A204.1 (cell line): Measurements from ENCODE around the gene EXOC1.

Source experiments
- FAIRE-seq: peaks from 2 replicates; lab custom pipeline; 2012; peaks lifted over from hg19 to GRCh38; lab: Jason Lieb, UNC

The EXOC1 gene

DNA sequence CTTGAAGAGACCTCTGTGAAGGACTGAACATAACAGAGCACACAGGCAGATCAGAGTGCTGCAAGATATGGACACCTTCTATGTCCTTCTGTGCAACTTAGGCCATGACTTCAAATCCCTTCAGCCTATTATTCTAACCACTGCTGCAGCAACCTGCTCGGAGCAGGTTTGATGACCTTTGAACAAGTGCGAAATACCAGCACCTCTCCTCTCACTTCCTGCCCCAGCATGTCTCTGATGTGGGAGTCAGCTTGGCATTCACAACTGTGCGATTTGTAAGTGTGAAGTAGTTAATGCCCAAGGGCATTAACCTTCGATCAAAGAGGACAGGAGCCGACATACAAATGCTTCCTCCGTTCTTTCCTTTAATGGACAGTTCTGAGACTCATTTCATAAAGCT is 1.6 kb upstream of the EXOC1 start:
- FAIRE-seq = no peak

DNA sequence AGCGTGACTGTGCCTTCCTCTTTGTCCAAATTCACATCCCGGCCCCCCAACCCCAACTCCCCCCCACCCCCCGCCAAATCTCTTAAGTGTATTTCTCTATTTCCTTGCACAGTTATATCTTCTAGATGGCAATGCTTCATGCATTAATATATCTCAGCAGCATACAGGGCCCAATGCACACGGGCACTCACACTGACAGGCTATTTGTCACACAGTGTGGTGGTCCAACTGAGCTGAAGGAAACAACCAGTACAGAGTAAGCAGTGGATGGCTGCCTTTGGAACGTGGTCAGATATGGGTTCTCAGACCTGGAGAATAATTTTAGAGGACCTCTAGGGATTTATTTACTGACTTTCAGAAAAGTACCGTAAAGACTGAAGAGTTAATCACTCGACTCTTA is 681 bp downstream of the EXOC1 start:
- no peak for FAIRE-seq

GRCh38 chr4:55857586-55857985 is 4.1 kb downstream of the EXOC1 start:
- FAIRE-seq = no peak

DNA sequence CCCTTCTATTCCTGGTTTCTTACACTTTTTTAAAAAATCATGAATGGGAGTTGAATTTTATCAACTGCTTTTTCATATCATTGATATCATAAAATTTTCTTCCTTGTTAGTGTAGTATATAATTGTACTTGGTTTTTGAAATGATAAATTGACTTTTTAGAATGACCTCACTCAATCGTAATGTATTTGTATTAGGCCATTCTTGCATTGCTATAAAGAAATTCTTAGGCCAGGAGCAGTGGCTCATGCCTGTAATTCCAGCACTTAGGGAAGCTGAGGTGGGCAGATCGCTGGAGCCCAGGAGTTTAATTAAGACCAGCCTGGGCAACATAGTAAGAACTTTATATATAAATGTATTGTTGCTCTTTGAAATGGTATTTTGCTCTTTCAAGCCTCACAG is 6.3 kb downstream of the EXOC1 start:
- no peak for FAIRE-seq

- no peak for FAIRE-seq
Observed at GRCh38 chr4:55864577-55865223, 11.3 kb downstream of the EXOC1 start.

DNA sequence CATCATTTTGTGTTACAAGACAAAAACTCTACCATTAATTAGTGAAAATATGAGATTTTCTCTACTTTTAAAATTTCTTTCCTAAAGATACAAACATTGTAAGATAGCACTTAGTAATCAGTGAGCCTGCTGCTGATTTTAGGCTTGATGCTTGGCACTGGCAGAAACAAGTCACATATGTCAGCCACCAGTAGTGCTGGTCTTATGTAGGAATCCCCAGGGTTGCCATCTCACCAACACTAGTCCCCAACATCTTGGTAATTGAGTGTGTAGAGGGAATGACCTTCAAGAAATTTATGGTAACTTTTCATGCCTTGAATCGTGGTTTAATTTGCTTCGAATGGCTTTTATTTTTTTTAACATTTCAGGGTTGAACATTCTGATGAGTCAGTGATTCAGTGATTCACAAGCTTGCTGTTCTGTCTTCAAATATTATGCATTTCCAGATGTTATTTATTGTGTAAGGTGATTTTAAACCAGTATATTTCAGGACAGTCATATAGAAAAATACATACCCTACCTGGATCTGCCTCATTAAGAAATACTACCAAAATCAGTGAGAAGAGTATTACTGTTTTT is 11.9 kb downstream of the EXOC1 start:
- no peak for FAIRE-seq

- no peak for FAIRE-seq
Observed at GRCh38 chr4:55866290-55866907, 13.0 kb downstream of the EXOC1 start.

GRCh38 chr4:55866973-55867574 is 13.6 kb downstream of the EXOC1 start:
- peak; percentile 97 for FAIRE-seq

DNA sequence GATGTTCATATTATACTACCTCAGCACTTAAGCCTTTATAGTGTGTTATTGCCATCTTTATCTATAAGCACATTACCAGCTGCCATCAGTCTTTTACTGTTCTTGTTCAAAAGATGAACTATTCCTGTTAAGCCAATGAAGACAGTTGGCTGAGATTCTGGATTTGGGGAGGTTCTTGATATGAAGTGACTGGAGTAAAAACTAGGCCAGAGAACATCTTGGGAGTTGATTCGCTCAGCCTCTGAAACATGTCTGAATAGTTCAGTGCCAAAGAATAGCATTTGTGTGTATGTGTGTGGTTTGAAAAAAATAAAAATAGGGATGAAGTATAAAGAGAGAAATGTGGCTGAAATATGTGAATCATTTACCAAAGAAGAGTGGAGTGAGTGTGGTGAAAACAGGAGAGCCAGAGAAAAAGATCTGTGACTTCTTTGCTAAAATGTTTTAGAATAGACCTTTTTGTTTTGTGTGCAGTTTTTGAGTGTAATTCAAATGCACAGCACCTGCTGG is 15.2 kb downstream of the EXOC1 start:
- FAIRE-seq = no peak

DNA sequence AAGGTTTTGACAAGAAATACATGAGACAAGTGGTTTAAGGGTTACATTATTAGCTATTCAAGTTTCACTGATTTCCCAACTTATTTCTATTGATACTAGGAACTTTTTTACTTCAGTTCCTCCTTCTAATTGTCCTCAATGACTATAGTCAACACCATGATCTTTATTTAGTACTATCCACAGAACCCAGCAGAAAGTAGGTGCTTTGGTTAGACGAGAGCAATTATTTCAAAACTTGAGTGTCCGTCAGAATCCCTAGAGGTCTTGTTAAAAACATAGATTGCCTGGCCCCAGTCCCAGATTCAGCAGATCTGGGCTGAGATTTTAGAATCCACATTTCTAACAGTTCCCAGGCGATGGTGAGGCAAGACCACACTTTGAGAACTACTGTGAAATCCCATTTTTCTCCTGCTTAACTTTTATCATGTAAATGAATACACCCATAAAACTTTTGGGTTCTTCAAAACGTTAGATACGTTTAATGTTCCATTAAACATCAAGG is 17.9 kb downstream of the EXOC1 start:
- no peak for FAIRE-seq

DNA sequence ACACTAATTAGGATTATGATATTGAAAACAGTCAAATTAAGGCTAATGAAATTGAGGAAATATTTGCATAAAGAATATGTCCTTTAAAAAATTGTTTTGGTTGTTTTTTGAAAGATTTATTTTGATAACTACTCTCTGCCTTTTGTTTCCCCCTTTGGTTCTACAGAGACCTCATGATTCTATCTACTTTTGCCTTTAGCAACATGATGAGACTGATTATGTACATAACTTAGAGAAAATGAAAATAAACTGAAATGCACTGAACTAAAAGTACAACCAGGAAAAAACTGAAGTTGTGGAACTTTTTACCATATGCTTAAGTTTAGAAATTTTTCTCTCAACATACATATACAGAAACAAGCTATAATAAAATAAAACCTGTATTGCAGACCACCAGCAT is 21.4 kb downstream of the EXOC1 start:
- FAIRE-seq = no peak

DNA sequence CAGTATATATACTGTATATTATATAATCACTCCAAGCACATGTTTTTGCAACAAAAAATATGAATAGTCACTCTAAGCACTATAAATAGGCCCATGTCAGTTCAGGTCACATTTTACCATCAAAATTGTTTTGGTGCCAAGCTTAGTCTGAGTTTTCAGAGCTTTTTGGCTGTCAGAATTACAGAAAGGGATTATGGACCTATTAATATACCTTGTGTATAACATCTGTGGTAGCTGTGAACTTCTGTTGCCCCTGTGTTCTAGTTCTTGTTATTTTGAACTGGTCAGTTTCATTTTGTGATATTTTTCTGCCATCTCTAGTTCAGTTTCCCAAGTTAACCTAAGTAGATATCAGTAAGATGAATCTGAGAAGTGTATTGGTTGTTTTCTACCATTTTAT is 22.9 kb downstream of the EXOC1 start:
- no peak for FAIRE-seq

- no peak for FAIRE-seq
Observed at GRCh38 chr4:55879224-55879623, 25.8 kb downstream of the EXOC1 start.

- no peak for FAIRE-seq
Observed at GRCh38 chr4:55880652-55881280, 27.3 kb downstream of the EXOC1 start.

- FAIRE-seq = no peak
Observed at GRCh38 chr4:55884093-55884850, 30.8 kb downstream of the EXOC1 start.

DNA sequence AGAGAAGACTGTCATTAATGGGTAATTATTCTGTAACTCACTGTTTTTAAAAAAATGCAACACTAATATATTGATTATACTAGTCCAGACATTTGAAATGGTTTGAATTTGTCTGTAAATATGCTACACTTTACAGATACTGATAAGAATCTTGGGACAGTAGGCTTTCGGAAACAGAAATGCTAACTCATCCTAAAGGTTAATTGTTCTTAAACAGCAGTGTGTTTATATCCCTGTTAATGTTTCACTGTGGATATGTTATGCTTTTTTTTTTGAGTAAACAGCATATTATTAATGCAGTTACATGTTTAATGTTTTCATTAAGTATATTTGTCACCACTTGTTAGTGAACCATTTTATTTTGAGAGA is 31.4 kb downstream of the EXOC1 start:
- FAIRE-seq = no peak

DNA sequence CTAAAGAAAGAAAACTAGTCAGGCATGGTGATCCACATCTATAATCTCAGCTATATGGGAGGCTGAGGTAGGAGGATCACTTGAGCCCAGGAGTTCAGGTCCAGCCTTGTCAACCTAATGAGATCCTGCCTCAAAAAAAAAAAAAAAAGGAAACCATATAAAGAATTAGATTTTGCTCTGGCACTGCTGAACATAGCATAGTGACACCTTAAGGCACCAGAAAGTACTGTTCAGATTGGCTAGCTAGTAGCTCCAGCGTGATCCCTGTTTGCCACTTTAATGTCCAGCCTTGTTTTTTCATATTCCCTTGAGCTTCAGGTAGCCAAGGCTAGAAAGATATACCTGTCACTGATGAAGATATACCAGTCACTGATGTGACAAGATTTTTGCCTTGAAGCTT is 34.1 kb downstream of the EXOC1 start:
- no peak for FAIRE-seq

DNA sequence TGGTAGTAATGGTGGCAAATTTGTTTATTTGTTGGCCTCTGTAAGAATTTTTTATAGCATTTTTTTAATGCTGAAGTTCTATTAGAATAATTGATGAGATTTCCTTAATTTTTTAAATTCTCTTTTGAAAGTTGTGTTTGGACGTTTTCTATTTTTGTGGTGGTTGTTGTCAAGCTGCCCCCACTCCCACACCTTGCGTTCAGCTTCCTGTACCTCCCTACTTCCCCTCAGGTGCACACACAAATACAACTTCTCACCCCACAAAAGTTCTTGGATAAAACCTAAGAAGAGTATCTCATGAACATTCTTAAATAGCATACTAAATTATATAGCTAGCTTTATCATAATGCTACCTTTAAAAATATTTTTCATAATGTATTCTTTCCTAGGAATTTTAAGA is 38.7 kb downstream of the EXOC1 start:
- FAIRE-seq = no peak

GRCh38 chr4:55896622-55897021 is 43.2 kb downstream of the EXOC1 start:
- FAIRE-seq = peak; percentile 14

DNA sequence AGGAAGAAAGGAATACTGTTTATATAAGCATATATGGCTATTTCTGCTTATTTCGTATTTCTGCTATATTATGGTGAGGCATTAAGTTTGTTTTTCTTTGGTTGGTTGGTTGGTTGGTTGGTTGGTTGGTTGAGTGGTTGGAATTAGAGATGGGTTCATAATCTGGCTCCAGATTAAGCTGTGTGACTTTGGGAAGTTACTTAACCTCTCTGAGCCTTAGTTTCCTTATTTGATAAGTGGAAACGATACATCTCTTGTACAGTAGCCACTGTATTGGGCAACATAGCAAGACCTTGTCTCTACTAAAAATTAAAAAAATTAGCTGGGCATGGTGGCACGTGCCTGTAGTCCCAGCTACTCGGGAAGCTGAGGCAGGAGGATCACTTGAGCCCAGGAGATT is 49.2 kb downstream of the EXOC1 start:
- no peak for FAIRE-seq

DNA sequence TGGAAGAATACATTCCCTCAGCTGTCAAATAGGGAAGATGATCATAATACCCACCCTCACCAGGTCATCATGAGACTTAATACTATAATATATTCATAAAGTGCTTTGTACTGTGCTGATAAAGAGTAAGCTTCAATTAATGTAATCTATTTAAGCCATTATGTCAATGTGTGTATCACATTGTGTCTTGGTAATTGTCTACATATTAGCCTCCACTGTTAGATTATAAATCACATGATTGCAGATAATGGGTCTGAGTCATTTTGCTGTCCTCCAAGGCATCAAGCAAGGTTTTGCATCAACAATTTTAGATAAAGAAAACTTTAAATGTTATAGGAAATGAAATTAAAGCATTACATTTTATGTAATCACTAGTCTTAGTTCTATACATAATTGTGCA is 50.1 kb downstream of the EXOC1 start:
- FAIRE-seq = no peak

DNA sequence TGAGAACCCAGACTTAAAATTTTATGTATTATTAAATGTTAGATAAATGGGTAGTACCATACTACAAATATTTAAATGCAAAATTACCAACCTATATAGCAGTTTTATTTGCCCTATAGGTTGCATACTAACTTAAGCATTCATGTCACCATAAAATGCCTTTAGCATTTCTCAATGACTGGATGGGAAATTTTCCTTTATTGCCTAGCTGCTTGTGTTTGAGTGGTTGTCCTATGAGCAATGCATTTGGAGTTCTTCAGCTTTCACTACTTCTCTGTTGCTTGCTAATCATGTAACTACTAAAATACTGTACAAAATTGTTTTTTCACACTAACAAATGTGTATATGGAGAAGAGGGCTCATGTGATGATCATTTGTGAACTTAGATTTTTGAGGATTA is 51.1 kb downstream of the EXOC1 start:
- FAIRE-seq = peak; percentile 51
